GM21717 (cell line): ENCODE data around the gene OCEL1.
A peak's percentile ranks its signal among the peaks of the same experiment; 100 is the strongest.
"Not testable (repeated sequence)": the region's sequence is repeated elsewhere in the genome, so short reads cannot be mapped to it uniquely, and the experiment has no call there.

ENCODE experiments used
- ATAC-seq: cut with Tn5 transposase; IDR thresholded peaks from one replicate; pipeline ENCODE4 v1.9.1; 2021; ENCODE audit warnings: mild to moderate bottlenecking, moderate library complexity; ENCODE audit not compliant: unreplicated experiment

OCEL1 gene

GRCh38 chr19:17260842-17261325, 34.9 kb downstream of the OCEL1 start:
- ATAC-seq: no peak

- ATAC-seq: no peak
Observed at GRCh38 chr19:17262557-17262956, 36.5 kb downstream of the OCEL1 start.

- ATAC-seq: no peak
Observed at GRCh38 chr19:17263712-17264640, 38.0 kb downstream of the OCEL1 start.

GRCh38 chr19:17264641-17264979, 38.6 kb downstream of the OCEL1 start, which contains the start of gene USHBP1:
Gene USHBP1, minus strand, starts transcription at chr19:17264745. Its CDS starts 446 bp downstream, at chr19:17264299.
- ATAC-seq: no peak

- ATAC-seq: no peak
Observed at GRCh38 chr19:17266026-17266425, 40.0 kb downstream of the OCEL1 start.

- no peak for ATAC-seq
Observed at GRCh38 chr19:17266589-17266974, 40.6 kb downstream of the OCEL1 start.

GRCh38 chr19:17266975-17267788, 41.2 kb downstream of the OCEL1 start, which contains the start of gene BABAM1:
Gene BABAM1, plus strand, starts transcription at chr19:17267443. Its CDS starts 1,364 bp downstream, at chr19:17268807.
- peak; percentile 80 for ATAC-seq

- ATAC-seq: no peak
Observed at GRCh38 chr19:17268754-17269153, 42.7 kb downstream of the OCEL1 start.

- ATAC-seq: not testable (repeated sequence)
Observed at GRCh38 chr19:17274892-17275291, 48.9 kb downstream of the OCEL1 start.

GRCh38 chr19:17275441-17276175, 49.6 kb downstream of the OCEL1 start:
- no peak for ATAC-seq
